ENCODE measurements around the gene PROSER2. TPM values are rescaled to one million over a fixed set of nuclear protein-coding genes. Genes with fewer than 3 reads are reported as not detected.

The PROSER2 gene
- total and polyA plus RNA-seq, 9 of the 15 experiments (the other 6 are each of a cell fraction or from before 2014, with no cell fraction given), result 0.62 to 14.8 (median 2.9) TPM

DNA sequence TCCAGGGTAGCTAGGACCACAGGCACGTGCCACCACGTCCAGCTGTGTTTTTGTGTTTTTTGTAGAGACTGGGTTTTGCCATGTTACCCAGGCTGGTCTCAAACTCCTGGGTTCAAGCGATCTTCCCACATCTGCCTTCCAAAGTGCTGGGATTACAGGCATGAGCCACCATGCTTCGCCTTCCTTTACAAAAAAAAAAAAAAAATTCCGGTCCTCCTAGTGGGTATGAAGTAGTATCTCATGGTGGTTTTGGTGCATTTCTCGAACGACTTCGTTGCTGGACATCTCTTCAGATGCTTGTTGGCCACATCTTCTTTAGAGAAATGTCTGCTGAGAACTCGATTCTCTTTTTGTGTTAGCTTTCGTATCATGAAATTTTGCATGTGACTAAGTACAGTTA is 3.9 kb downstream of the PROSER2 start:
- H3K9me1 ChIP-seq (ENCODE audit: control insufficient read depth, insufficient read depth, low read length), result no peaks in the 10 kb centered on the region
- H3K27ac ChIP-seq (ENCODE audit: extremely low read depth, low read depth, low read length), result no peak overlapping the region
- intact Hi-C loops (cut with micrococcal nuclease), result no loop called here
- ChIA-PET POLR2A (interaction anchor here (0.6 kb wide), 1 partner anchor 8 kb away, joined by 3 read pairs; no protein-coding TSS in a partner anchor), CTCF (ENCODE audit: low intra/inter-chr PET ratio) (no interaction called here)
- peaks cover 30% of the 10 kb centered on the region; the same call in 2 of the 3 replicates for H3K79me2 ChIP-seq (ENCODE audit: control insufficient read depth, insufficient read depth, low read length)
- peaks cover 19% of the 10 kb centered on the region for H4K20me1 ChIP-seq (replicated peaks; ENCODE audit: control insufficient read depth, insufficient read depth, low read length)
- no peak overlapping the region for H3K4me3 ChIP-seq
- no peaks in the 10 kb centered on the region for H3K27me3 ChIP-seq (ENCODE audit: control insufficient read depth in 2 of 2, insufficient read depth in 2 of 2, low read length in 2 of 2)
- no peak overlapping the region for H3K4me2 ChIP-seq (ENCODE audit: insufficient read depth, low read length)
- no peaks in the 10 kb centered on the region for H3K36me3 ChIP-seq (ENCODE audit: control insufficient read depth, insufficient read depth, low read length)
- in situ Hi-C loops (cut with MboI), result no loop called here
- no TSS peak for BruUV-seq (replicated peaks)
- ATAC-seq (no peak), DNase-seq (ENCODE audit: extremely low read depth in 1 of 4, low spot score in 3 of 4) (no peak), FAIRE-seq (no peak)
- 59% methylated on average over 8 of the region's 10 CpGs for WGBS (ENCODE audit: insufficient coverage, low coverage, missing lambda C conversion rate)
- no peak overlapping the region for H3K9ac ChIP-seq (ENCODE audit: insufficient read depth in 1 of 2, low read depth in 2 of 2, low read length in 2 of 2)
- no peaks in the 10 kb centered on the region for H3K9me3 ChIP-seq (replicated peaks; ENCODE audit: control insufficient read depth, insufficient read depth, low read depth, low read length)
- no peak overlapping the region for H2AFZ ChIP-seq (ENCODE audit: low read depth, low read length)
- H3K4me1 ChIP-seq (replicated peaks in 1 of 2; ENCODE audit: control insufficient read depth in 2 of 2, insufficient read depth in 2 of 2, low read length in 2 of 2), result peaks cover 14 to 18% of the 10 kb centered on the region in 2 experiments; a peak in 4 of 5 replicates
- TF ChIP-seq SMC3 (conservative IDR thresholded peaks at IDR 0.05; ENCODE audit: insufficient read depth, low read depth, low read length) (no peak), KLF16 (IDR thresholded peaks at IDR 0.05) (no peak), TEAD4 (IDR thresholded peaks at IDR 0.05; ENCODE audit: low read length) (no peak), TEAD4 (CRISPR knock-in tag; IDR thresholded peaks at IDR 0.05; ENCODE audit: borderline replicate concordance) (no peak), ZKSCAN3 (CRISPR knock-in tag; IDR thresholded peaks at IDR 0.05) (no peak), SMARCE1 (IDR thresholded peaks at IDR 0.05) (no peak), ZNF696 (CRISPR knock-in tag; conservative IDR thresholded peaks at IDR 0.05) (no peak), GATA2 (CRISPR knock-in tag; IDR thresholded peaks at IDR 0.05) (no peak), ZNF124 (CRISPR knock-in tag; IDR thresholded peaks at IDR 0.05) (no peak), SMARCB1 (IDR thresholded peaks at IDR 0.05; ENCODE audit: insufficient read length, low read depth) (no peak), DLX4 (CRISPR knock-in tag; IDR thresholded peaks at IDR 0.05) (no peak), NR2F6 (CRISPR knock-in tag; IDR thresholded peaks at IDR 0.05) (no peak), FOXA3 (CRISPR knock-in tag; conservative IDR thresholded peaks at IDR 0.05 in 1 of 2, IDR thresholded peaks at IDR 0.05 in 1 of 2) (no peak), RFX5 (IDR thresholded peaks at IDR 0.05; ENCODE audit: low read depth, low read length) (no peak)
- TF ChIP-seq, protein P1, sequence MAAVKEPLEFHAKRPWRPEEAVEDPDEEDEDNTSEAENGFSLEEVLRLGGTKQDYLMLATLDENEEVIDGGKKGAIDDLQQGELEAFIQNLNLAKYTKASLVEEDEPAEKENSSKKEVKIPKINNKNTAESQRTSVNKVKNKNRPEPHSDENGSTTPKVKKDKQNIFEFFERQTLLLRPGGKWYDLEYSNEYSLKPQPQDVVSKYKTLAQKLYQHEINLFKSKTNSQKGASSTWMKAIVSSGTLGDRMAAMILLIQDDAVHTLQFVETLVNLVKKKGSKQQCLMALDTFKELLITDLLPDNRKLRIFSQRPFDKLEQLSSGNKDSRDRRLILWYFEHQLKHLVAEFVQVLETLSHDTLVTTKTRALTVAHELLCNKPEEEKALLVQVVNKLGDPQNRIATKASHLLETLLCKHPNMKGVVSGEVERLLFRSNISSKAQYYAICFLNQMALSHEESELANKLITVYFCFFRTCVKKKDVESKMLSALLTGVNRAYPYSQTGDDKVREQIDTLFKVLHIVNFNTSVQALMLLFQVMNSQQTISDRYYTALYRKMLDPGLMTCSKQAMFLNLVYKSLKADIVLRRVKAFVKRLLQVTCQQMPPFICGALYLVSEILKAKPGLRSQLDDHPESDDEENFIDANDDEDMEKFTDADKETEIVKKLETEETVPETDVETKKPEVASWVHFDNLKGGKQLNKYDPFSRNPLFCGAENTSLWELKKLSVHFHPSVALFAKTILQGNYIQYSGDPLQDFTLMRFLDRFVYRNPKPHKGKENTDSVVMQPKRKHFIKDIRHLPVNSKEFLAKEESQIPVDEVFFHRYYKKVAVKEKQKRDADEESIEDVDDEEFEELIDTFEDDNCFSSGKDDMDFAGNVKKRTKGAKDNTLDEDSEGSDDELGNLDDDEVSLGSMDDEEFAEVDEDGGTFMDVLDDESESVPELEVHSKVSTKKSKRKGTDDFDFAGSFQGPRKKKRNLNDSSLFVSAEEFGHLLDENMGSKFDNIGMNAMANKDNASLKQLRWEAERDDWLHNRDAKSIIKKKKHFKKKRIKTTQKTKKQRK (IDR thresholded peaks at IDR 0.05; ENCODE audit: borderline replicate concordance, low read depth, low read length), result no peak
- TF ChIP-seq, protein P2, sequence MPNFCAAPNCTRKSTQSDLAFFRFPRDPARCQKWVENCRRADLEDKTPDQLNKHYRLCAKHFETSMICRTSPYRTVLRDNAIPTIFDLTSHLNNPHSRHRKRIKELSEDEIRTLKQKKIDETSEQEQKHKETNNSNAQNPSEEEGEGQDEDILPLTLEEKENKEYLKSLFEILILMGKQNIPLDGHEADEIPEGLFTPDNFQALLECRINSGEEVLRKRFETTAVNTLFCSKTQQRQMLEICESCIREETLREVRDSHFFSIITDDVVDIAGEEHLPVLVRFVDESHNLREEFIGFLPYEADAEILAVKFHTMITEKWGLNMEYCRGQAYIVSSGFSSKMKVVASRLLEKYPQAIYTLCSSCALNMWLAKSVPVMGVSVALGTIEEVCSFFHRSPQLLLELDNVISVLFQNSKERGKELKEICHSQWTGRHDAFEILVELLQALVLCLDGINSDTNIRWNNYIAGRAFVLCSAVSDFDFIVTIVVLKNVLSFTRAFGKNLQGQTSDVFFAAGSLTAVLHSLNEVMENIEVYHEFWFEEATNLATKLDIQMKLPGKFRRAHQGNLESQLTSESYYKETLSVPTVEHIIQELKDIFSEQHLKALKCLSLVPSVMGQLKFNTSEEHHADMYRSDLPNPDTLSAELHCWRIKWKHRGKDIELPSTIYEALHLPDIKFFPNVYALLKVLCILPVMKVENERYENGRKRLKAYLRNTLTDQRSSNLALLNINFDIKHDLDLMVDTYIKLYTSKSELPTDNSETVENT (CRISPR knock-in tag; IDR thresholded peaks at IDR 0.05), result no peak
- TF ChIP-seq, protein P3, sequence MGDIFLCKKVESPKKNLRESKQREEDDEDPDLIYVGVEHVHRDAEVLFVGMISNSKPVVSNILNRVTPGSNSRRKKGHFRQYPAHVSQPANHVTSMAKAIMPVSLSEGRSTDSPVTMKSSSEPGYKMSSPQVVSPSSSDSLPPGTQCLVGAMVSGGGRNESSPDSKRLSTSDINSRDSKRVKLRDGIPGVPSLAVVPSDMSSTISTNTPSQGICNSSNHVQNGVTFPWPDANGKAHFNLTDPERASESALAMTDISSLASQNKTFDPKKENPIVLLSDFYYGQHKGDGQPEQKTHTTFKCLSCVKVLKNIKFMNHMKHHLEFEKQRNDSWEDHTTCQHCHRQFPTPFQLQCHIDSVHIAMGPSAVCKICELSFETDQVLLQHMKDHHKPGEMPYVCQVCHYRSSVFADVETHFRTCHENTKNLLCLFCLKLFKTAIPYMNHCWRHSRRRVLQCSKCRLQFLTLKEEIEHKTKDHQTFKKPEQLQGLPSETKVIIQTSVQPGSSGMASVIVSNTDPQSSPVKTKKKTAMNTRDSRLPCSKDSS (IDR thresholded peaks at IDR 0.05; ENCODE audit: low read depth, partially characterized antibody), result no peak
